K562 (cell line): ENCODE results near the gene TMEM132D. TPM values are rescaled to one million over a fixed set of nuclear protein-coding genes. Genes with fewer than 3 reads are reported as not detected.

ENCODE experiments used
- ATAC-seq: fragments of 200-7000 bp; cut with Tn5 transposase; 3 replicates; pipeline ENCODE4 v1.9.1; 2020; ENCODE audit warnings: moderate library complexity
- BruUV-seq: library from RNA; stranded (reverse); fragments of 400-500 nt; replicated peaks from 2 replicates; lab custom pipeline; 2021; lab: Mats Ljungman, UMichigan
- CTCF ChIA-PET: fragments of 300-600 bp; formaldehyde crosslinking; extraction: SDS; loops from one replicate; lab custom pipeline; 2021; ENCODE audit warnings: low intra/inter-chr PET ratio; lab: Yijun Ruan, JAX
- POLR2A ChIA-PET: fragments of 300-600, 350-650 bp; sonication (Branson Sonifier 250); formaldehyde crosslinking; extraction: SDS; loops from one replicate; lab custom pipeline; 2021; ENCODE audit warnings: antibody characterized with exemption, inconsistent platforms; lab: Yijun Ruan, JAX
- DNase-seq, 4 experiments: peaks; one replicate each; pipeline versions ENCODE4 v3.0.0 to v3.0.0-alpha.2; 2011 to 2018; ENCODE audit warnings: low spot score in 3 of 4, mixed read lengths in 3 of 4; ENCODE audit errors: extremely low read depth in 1 of 4
- FAIRE-seq: peaks from 2 replicates; lab custom pipeline; 2011; peaks lifted over from hg19 to GRCh38; lab: Jason Lieb, UNC
- H2AFZ ChIP-seq: 2 replicates; pipeline ENCODE4 v1.6.0; 2011; ENCODE audit warnings: low read depth, low read length, control low read depth, inconsistent platforms
- H3K27ac ChIP-seq: fragments of 200-600 bp; 3 replicates; pipeline ENCODE4 v1.8.0; 2011; ENCODE audit warnings: low read depth, mild to moderate bottlenecking, control low read depth, inconsistent platforms, low read length, moderate library complexity, mixed read lengths; ENCODE audit errors: extremely low read depth
- H3K27me3 ChIP-seq, 2 experiments: fragments of 300-600 bp in 1 of 2; 2 replicates in 1 of 2; 3 replicates in 1 of 2; pipeline versions ENCODE4 v1.6.0 to v1.8.0; 2011; ENCODE audit warnings: inconsistent platforms in 2 of 2, low read length in 2 of 2, mild to moderate bottlenecking in 1 of 2, mixed read lengths in 1 of 2, moderate library complexity in 1 of 2; ENCODE audit not compliant: control insufficient read depth in 2 of 2, insufficient read depth in 2 of 2
- H3K36me3 ChIP-seq: fragments of 300-600 bp; 3 replicates; pipeline ENCODE4 v1.8.0; 2011; ENCODE audit warnings: mild to moderate bottlenecking, low read length, inconsistent platforms; ENCODE audit not compliant: control insufficient read depth, insufficient read depth
- H3K4me1 ChIP-seq, 2 experiments: fragments of 200-600 bp in 1 of 2; replicated peaks in 1 of 2; 2 replicates in 1 of 2; 3 replicates in 1 of 2; pipeline versions ENCODE4 v1.5.1 to v1.8.0; 2011; ENCODE audit warnings: inconsistent platforms in 2 of 2, low read length in 2 of 2, mild to moderate bottlenecking in 1 of 2, mixed read lengths in 1 of 2, moderate library complexity in 1 of 2; ENCODE audit not compliant: control insufficient read depth in 2 of 2, insufficient read depth in 2 of 2
- H3K4me2 ChIP-seq: 2 replicates; pipeline ENCODE4 v1.6.1; 2011; ENCODE audit warnings: low read length, control low read depth, inconsistent platforms, mixed read lengths; ENCODE audit not compliant: insufficient read depth
- H3K4me3 ChIP-seq: fragments of 200-600 bp; sonication (generic), shearing (Covaris generic); 2 replicates; pipeline ENCODE4 v1.5.1; 2016; ENCODE audit warnings: control low read depth, inconsistent platforms
- H3K79me2 ChIP-seq: fragments of 200-600 bp; 3 replicates; pipeline ENCODE4 v1.8.0; 2011; ENCODE audit warnings: low read length, inconsistent platforms; ENCODE audit not compliant: control insufficient read depth, insufficient read depth
- H3K9ac ChIP-seq, 2 experiments: 2 replicates each; pipeline versions ENCODE4 v1.6.0 to v1.6.1; 2011; ENCODE audit warnings: low read depth in 2 of 2, low read length in 2 of 2, control low read depth in 1 of 2, inconsistent platforms in 1 of 2, mild to moderate bottlenecking in 1 of 2, mixed read lengths in 1 of 2; ENCODE audit not compliant: insufficient read depth in 1 of 2
- H3K9me1 ChIP-seq: one replicate; pipeline ENCODE4 v1.6.0; 2011; ENCODE audit warnings: inconsistent platforms, mild to moderate bottlenecking, low read length, moderate library complexity; ENCODE audit not compliant: control insufficient read depth, insufficient read depth
- H3K9me3 ChIP-seq: replicated peaks from 2 replicates; pipeline ENCODE4 v1.5.1; 2011; ENCODE audit warnings: low read depth, low read length, inconsistent platforms; ENCODE audit not compliant: control insufficient read depth, insufficient read depth
- H4K20me1 ChIP-seq: replicated peaks from 2 replicates; pipeline ENCODE4 v1.6.1; 2011; ENCODE audit warnings: low read length, inconsistent platforms, mixed read lengths; ENCODE audit not compliant: control insufficient read depth, insufficient read depth
- DLX4 ChIP-seq: fragments of 250-450 bp; sonication (Bioruptor Pico); IDR thresholded peaks from 2 replicates; pipeline ENCODE4 v1.6.1; 2021; ENCODE audit warnings: mild to moderate bottlenecking
- FIP1L1 ChIP-seq: fragments of 200-400 bp; formaldehyde crosslinking; IDR thresholded peaks from 2 replicates; pipeline ENCODE4 v1.6.1; 2018; ENCODE audit warnings: mild to moderate bottlenecking, low read depth, low read length; ENCODE audit not compliant: poor library complexity, severe bottlenecking
- FOXK1 ChIP-seq: sonication (generic); formaldehyde crosslinking; IDR thresholded peaks from 2 replicates; pipeline ENCODE4 v1.8.0; 2022; ENCODE audit warnings: missing genetic modification reagents, mild to moderate bottlenecking, borderline replicate concordance
- FOXP1 ChIP-seq: sonication (generic); formaldehyde crosslinking; IDR thresholded peaks from 2 replicates; pipeline ENCODE4 v1.8.0; 2022; ENCODE audit warnings: mild to moderate bottlenecking, missing genetic modification reagents
- HINFP ChIP-seq: fragments of 450-650 bp; conservative IDR thresholded peaks from 2 replicates; pipeline ENCODE4 v1.6.1; 2016; ENCODE audit warnings: missing genetic modification characterization, low read depth, mild to moderate bottlenecking, control low read depth, missing compliant biosample characterization
- HNRNPLL ChIP-seq: fragments of 200-400 bp; formaldehyde crosslinking; IDR thresholded peaks from 2 replicates; pipeline ENCODE4 v1.6.1; 2017; ENCODE audit warnings: low read length, low read depth, mild to moderate bottlenecking; ENCODE audit not compliant: poor library complexity, severe bottlenecking
- NFATC3 ChIP-seq: fragments of 450-650 bp; IDR thresholded peaks from 2 replicates; pipeline ENCODE4 v1.6.1; 2017; ENCODE audit warnings: mild to moderate bottlenecking
- RHOXF2B ChIP-seq: fragments of 250-450 bp; sonication (Bioruptor Pico); conservative IDR thresholded peaks from 2 replicates; pipeline ENCODE4 v1.5.1; 2021
- SNIP1 ChIP-seq: fragments of 450-650 bp; IDR thresholded peaks from 2 replicates; pipeline ENCODE4 v1.7.1; 2017; ENCODE audit warnings: low read depth, mild to moderate bottlenecking
- ZBTB11 ChIP-seq, 3 experiments: fragments of 200-800 bp in 1 of 3; fragments of 250-450 bp in 1 of 3; fragments of 450-650 bp in 1 of 3; sonication (Bioruptor Pico) in 1 of 3; sonication (Bioruptor generic) in 1 of 3; formaldehyde crosslinking in 1 of 3; IDR thresholded peaks; 2 replicates each; pipeline versions ENCODE4 v1.6.1 to v1.8.0; 2016 to 2022; ENCODE audit warnings: mild to moderate bottlenecking in 2 of 3, missing genetic modification characterization in 2 of 3, missing compliant biosample characterization in 1 of 3, moderate library complexity in 1 of 3
- ZNF436 ChIP-seq: fragments of 250-450, 450-650 bp; sonication (Bioruptor Pico); formaldehyde crosslinking; IDR thresholded peaks from 2 replicates; pipeline ENCODE4 v1.7.0; 2020; ENCODE audit warnings: mild to moderate bottlenecking
- WGBS: fragments of 100-300 bp; shearing (Covaris generic); methylation state at CpG from one replicate; pipeline ENCODE4 v1.1.6; 2016; ENCODE audit warnings: low coverage, mixed read lengths; ENCODE audit not compliant: insufficient coverage; ENCODE audit errors: missing lambda C conversion rate; 5-methylcytosine and 5-hydroxymethylcytosine counted together
- in situ Hi-C: fragments of 300-500 bp; cut with MboI; formaldehyde crosslinking; loops from 4 replicates; pipeline ENCODE4 v1.15.0; 2018; ENCODE audit warnings: inconsistent platforms, mixed read lengths
- intact Hi-C: fragments of 100-400 bp; cut with micrococcal nuclease; formaldehyde crosslinking; loops from 2 replicates; pipeline ENCODE4 v1.14.2; 2022
- polyA plus RNA-seq, 8 experiments: library from polyadenylated mRNA; depleted of rRNA in 4 of 8; stranded (reverse) in 5 of 8; unstranded in 3 of 8; fragments of >200 nt; fragmentation: Nextera tagmentation in 2 of 8; fragmentation: Illumina TruSeq in 1 of 8; extraction: Ambion mirVana in 2 of 8; extraction: Trizol in 1 of 8; gene quantifications; 2 replicates each; pipeline versions ENCODE4 v1.2.1 to v1.2.3, GENCODE V29; 2011 to 2014; ENCODE audit warnings: inconsistent platforms in 1 of 8, missing spikeins in 1 of 8
- total RNA-seq, 7 experiments: library from RNA; depleted of rRNA in 6 of 7; stranded (reverse); fragments of >200 nt in 6 of 7; fragmentation: Illumina TruSeq in 2 of 7; extraction: Trizol in 2 of 7; gene quantifications; 2 replicates each; pipeline versions ENCODE4 v1.2.1 to v1.2.3, GENCODE V29; 2011 to 2021; ENCODE audit warnings: low replicate concordance in 1 of 7
- TF ChIP-seq, protein P1 (sequence below): sonication (generic); formaldehyde crosslinking; IDR thresholded peaks from 2 replicates; pipeline ENCODE4 v1.8.1; 2023; ENCODE audit warnings: missing genetic modification reagents, mild to moderate bottlenecking, borderline replicate concordance

Gene TMEM132D
- total and polyA plus RNA-seq, 9 of the 15 experiments (the other 6 are each of a cell fraction or from before 2014, with no cell fraction given), result not detected

GRCh38 chr12:129662234-129662633, 241.6 kb downstream of the TMEM132D start:
- no peaks in the 10 kb centered on the region for H3K79me2 ChIP-seq
- ChIA-PET CTCF (no interaction called here), POLR2A (no interaction called here)
- H3K4me1 ChIP-seq, result peaks cover 4 to 13% of the 10 kb centered on the region in 2 experiments; a peak in 4 of 5 replicates
- H2AFZ ChIP-seq, result no peak overlapping the region
- H3K4me2 ChIP-seq, result no peak overlapping the region
- no peaks in the 10 kb centered on the region for H3K36me3 ChIP-seq
- TF ChIP-seq FIP1L1 (no peak), HNRNPLL (no peak), ZNF436 (CRISPR knock-in tag) (no peak), SNIP1 (no peak), NFATC3 (no peak), FOXK1 (CRISPR knock-in tag) (no peak), HINFP (tag) (no peak), DLX4 (no peak), FOXP1 (no peak), RHOXF2B (CRISPR knock-in tag) (no peak), ZBTB11 (CRISPR knock-in tag; IDR thresholded peaks at IDR 0.05) (no peak)
- TF ChIP-seq, protein P1, sequence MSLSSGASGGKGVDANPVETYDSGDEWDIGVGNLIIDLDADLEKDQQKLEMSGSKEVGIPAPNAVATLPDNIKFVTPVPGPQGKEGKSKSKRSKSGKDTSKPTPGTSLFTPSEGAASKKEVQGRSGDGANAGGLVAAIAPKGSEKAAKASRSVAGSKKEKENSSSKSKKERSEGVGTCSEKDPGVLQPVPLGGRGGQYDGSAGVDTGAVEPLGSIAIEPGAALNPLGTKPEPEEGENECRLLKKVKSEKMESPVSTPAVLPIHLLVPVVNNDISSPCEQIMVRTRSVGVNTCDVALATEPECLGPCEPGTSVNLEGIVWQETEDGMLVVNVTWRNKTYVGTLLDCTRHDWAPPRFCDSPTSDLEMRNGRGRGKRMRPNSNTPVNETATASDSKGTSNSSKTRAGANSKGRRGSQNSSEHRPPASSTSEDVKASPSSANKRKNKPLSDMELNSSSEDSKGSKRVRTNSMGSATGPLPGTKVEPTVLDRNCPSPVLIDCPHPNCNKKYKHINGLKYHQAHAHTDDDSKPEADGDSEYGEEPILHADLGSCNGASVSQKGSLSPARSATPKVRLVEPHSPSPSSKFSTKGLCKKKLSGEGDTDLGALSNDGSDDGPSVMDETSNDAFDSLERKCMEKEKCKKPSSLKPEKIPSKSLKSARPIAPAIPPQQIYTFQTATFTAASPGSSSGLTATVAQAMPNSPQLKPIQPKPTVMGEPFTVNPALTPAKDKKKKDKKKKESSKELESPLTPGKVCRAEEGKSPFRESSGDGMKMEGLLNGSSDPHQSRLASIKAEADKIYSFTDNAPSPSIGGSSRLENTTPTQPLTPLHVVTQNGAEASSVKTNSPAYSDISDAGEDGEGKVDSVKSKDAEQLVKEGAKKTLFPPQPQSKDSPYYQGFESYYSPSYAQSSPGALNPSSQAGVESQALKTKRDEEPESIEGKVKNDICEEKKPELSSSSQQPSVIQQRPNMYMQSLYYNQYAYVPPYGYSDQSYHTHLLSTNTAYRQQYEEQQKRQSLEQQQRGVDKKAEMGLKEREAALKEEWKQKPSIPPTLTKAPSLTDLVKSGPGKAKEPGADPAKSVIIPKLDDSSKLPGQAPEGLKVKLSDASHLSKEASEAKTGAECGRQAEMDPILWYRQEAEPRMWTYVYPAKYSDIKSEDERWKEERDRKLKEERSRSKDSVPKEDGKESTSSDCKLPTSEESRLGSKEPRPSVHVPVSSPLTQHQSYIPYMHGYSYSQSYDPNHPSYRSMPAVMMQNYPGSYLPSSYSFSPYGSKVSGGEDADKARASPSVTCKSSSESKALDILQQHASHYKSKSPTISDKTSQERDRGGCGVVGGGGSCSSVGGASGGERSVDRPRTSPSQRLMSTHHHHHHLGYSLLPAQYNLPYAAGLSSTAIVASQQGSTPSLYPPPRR (CRISPR knock-in tag), result no peak
- no peak overlapping the region for H3K27ac ChIP-seq
- no peak for FAIRE-seq
- BruUV-seq, result no TSS peak
- ATAC-seq, result no peak
- no peaks in the 10 kb centered on the region for H3K27me3 ChIP-seq
- no peak for DNase-seq
- no peak overlapping the region for H3K4me3 ChIP-seq
- 29% methylated on average over 9 of the region's 9 CpGs for whole genome bisulfite sequencing
- no peaks in the 10 kb centered on the region for H3K9me1 ChIP-seq
- in situ Hi-C loops (no loop called here), intact Hi-C loops (no loop called here)
- H4K20me1 ChIP-seq, result no peaks in the 10 kb centered on the region
- H3K9ac ChIP-seq, result no peak overlapping the region
- H3K9me3 ChIP-seq, result no peaks in the 10 kb centered on the region
